GM12878 (cell line): ENCODE results near the gene IL27RA.

Experiments
- BHLHE40 ChIP-seq, 2 experiments: fragments of 450-650 bp in 1 of 2; IDR thresholded peaks; 2 replicates each; pipeline ENCODE4 v1.6.1; 2011 to 2017; ENCODE audit warnings: low read depth in 2 of 2, borderline replicate concordance in 1 of 2, improper control_type of control experiment in 1 of 2, low read length in 1 of 2, mild to moderate bottlenecking in 1 of 2
- CUX1 ChIP-seq: IDR thresholded peaks from 2 replicates; pipeline ENCODE4 v1.6.1; 2012; ENCODE audit warnings: improper control_type of control experiment, low read depth, low read length; ENCODE audit not compliant: insufficient replicate concordance
- EZH2 ChIP-seq: IDR thresholded peaks from 2 replicates; pipeline ENCODE4 v1.6.1; 2012; ENCODE audit warnings: low read depth, mild to moderate bottlenecking, control low read depth, inconsistent platforms, low read length, borderline replicate concordance; ENCODE audit not compliant: control insufficient read depth
- HDAC2 ChIP-seq: fragments of 200-600 bp; sonication (generic); IDR thresholded peaks from 2 replicates; pipeline ENCODE4 v1.6.1; 2017
- POLR2A ChIP-seq: IDR thresholded peaks from 2 replicates; pipeline ENCODE4 v1.6.1; 2011; ENCODE audit warnings: low read depth, mild to moderate bottlenecking, low read length
- SMC3 ChIP-seq: IDR thresholded peaks from 2 replicates; pipeline ENCODE4 v1.6.1; 2011; ENCODE audit warnings: low read length, improper control_type of control experiment, borderline replicate concordance
- TF ChIP-seq, protein P1 (sequence below): IDR thresholded peaks from 2 replicates; pipeline ENCODE4 v1.6.1; 2012; ENCODE audit warnings: mild to moderate bottlenecking, low read depth, low read length
- TF ChIP-seq, protein P2 (sequence below): fragments of 450-650 bp; IDR thresholded peaks from 2 replicates; pipeline ENCODE4 v1.6.1; 2017; ENCODE audit warnings: mild to moderate bottlenecking, moderate library complexity

GRCh38 chr19:14005349-14006084 is 26.0 kb upstream of the IL27RA start:
- TF ChIP-seq, protein P1, sequence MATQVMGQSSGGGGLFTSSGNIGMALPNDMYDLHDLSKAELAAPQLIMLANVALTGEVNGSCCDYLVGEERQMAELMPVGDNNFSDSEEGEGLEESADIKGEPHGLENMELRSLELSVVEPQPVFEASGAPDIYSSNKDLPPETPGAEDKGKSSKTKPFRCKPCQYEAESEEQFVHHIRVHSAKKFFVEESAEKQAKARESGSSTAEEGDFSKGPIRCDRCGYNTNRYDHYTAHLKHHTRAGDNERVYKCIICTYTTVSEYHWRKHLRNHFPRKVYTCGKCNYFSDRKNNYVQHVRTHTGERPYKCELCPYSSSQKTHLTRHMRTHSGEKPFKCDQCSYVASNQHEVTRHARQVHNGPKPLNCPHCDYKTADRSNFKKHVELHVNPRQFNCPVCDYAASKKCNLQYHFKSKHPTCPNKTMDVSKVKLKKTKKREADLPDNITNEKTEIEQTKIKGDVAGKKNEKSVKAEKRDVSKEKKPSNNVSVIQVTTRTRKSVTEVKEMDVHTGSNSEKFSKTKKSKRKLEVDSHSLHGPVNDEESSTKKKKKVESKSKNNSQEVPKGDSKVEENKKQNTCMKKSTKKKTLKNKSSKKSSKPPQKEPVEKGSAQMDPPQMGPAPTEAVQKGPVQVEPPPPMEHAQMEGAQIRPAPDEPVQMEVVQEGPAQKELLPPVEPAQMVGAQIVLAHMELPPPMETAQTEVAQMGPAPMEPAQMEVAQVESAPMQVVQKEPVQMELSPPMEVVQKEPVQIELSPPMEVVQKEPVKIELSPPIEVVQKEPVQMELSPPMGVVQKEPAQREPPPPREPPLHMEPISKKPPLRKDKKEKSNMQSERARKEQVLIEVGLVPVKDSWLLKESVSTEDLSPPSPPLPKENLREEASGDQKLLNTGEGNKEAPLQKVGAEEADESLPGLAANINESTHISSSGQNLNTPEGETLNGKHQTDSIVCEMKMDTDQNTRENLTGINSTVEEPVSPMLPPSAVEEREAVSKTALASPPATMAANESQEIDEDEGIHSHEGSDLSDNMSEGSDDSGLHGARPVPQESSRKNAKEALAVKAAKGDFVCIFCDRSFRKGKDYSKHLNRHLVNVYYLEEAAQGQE: no peak
- TF ChIP-seq BHLHE40 (IDR thresholded peaks at IDR 0.05; ENCODE audit: borderline replicate concordance in 1 of 2, low read depth in 2 of 2, low read length in 1 of 2) (0 out of 4 replicates have a peak, but pooled peaks of 1 of the 2 experiments have one; percentile 23), POLR2A (peak; percentile 82), HDAC2 (no peak), EZH2 (no peak), CUX1 (no peak), SMC3 (no peak)
- TF ChIP-seq, protein P2, sequence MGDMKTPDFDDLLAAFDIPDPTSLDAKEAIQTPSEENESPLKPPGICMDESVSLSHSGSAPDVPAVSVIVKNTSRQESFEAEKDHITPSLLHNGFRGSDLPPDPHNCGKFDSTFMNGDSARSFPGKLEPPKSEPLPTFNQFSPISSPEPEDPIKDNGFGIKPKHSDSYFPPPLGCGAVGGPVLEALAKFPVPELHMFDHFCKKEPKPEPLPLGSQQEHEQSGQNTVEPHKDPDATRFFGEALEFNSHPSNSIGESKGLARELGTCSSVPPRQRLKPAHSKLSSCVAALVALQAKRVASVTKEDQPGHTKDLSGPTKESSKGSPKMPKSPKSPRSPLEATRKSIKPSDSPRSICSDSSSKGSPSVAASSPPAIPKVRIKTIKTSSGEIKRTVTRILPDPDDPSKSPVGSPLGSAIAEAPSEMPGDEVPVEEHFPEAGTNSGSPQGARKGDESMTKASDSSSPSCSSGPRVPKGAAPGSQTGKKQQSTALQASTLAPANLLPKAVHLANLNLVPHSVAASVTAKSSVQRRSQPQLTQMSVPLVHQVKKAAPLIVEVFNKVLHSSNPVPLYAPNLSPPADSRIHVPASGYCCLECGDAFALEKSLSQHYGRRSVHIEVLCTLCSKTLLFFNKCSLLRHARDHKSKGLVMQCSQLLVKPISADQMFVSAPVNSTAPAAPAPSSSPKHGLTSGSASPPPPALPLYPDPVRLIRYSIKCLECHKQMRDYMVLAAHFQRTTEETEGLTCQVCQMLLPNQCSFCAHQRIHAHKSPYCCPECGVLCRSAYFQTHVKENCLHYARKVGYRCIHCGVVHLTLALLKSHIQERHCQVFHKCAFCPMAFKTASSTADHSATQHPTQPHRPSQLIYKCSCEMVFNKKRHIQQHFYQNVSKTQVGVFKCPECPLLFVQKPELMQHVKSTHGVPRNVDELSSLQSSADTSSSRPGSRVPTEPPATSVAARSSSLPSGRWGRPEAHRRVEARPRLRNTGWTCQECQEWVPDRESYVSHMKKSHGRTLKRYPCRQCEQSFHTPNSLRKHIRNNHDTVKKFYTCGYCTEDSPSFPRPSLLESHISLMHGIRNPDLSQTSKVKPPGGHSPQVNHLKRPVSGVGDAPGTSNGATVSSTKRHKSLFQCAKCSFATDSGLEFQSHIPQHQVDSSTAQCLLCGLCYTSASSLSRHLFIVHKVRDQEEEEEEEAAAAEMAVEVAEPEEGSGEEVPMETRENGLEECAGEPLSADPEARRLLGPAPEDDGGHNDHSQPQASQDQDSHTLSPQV: no peak
